Gastrocnemius medialis (tissue), 4 donors: ENCODE results near the gene MRPS31. TPM values are rescaled to one million over a fixed set of nuclear protein-coding genes. Genes with fewer than 3 reads are reported as not detected.
A peak's percentile ranks its signal among the peaks of the same experiment; 100 is the strongest.

Source experiments
- ATAC-seq, 2 donors: fragments of 150-250 bp; one replicate each; pipeline ENCODE4 v1.9.1; 2016
- DNase-seq, 2 donors: peaks; one replicate each; pipeline ENCODE4 v3.0.0-alpha.2; 2019
- H3K27ac ChIP-seq, 4 donors: fragments of 200-600 bp; sonication (generic); 1 replicate in 1 of 4; 2 replicates in 3 of 4; pipeline ENCODE4 v1.5.1; 2016 to 2018; ENCODE audit warnings: mild to moderate bottlenecking in 2 of 4, moderate library complexity in 1 of 4
- H3K27me3 ChIP-seq, 3 donors: fragments of 200-600 bp; sonication (generic) in 2 of 3; 1 replicate in 1 of 3; 2 replicates in 2 of 3; pipeline versions ENCODE4 v1.5.1 to v1.6.0; 2016 to 2019; ENCODE audit warnings: mild to moderate bottlenecking in 1 of 3, moderate library complexity in 1 of 3
- H3K36me3 ChIP-seq, 2 donors: fragments of 200-600 bp; sonication (generic) in 1 of 2; one replicate each; pipeline ENCODE4 v1.5.1; 2017 to 2018
- H3K4me1 ChIP-seq, 2 donors: fragments of 200-600 bp; sonication (generic) in 1 of 2; one replicate each; pipeline ENCODE4 v1.5.1; 2016 to 2017; ENCODE audit warnings: mild to moderate bottlenecking in 2 of 2
- H3K4me3 ChIP-seq, 4 donors: fragments of 200-600 bp; sonication (generic) in 3 of 4; 1 replicate in 1 of 4; 2 replicates in 3 of 4; pipeline ENCODE4 v1.5.1; 2016 to 2019; ENCODE audit warnings: mild to moderate bottlenecking in 2 of 4
- H3K9me3 ChIP-seq, 3 donors: fragments of 200-600 bp; sonication (generic) in 2 of 3; 1 replicate in 1 of 3; 2 replicates in 2 of 3; pipeline ENCODE4 v1.5.1; 2016 to 2019
- POLR2A ChIP-seq, 2 donors: fragments of 450-650 bp; IDR thresholded peaks; one replicate each; pipeline ENCODE4 v1.6.1; 2017; ENCODE audit warnings: antibody characterized with exemption in 2 of 2, mild to moderate bottlenecking in 2 of 2, moderate library complexity in 2 of 2
- in situ Hi-C, 4 donors: fragments of 200-750 bp; cut with MboI; loops; one replicate each; pipeline versions ENCODE4 v1.15.0 to v1.8.0; 2017; ENCODE audit warnings: low sequenced_read_pairs in 4 of 4
- intact Hi-C: fragments of 100-400 bp; cut with DNase I; formaldehyde crosslinking; loops from one replicate; pipeline ENCODE4 v1.15.1; 2023; ENCODE audit warnings: low total_unique reads
- total RNA-seq, 4 donors: library from RNA; depleted of rRNA; stranded (reverse); fragments of >200 nt; gene quantifications; one replicate each; pipeline versions ENCODE4 v1.1.0 to v1.2.3, GENCODE V29; 2016
- TF ChIP-seq, protein P1 (sequence below), 5 experiments: fragments of 450-650 bp in 3 of 5; fragments of 200-600 bp in 2 of 5; sonication (generic) in 2 of 5; IDR thresholded peaks in 4 of 5; conservative IDR thresholded peaks in 1 of 5; 1 replicate in 4 of 5; 2 replicates in 1 of 5; pipeline ENCODE4 v1.5.1; 2016 to 2019; ENCODE audit warnings: antibody characterized with exemption in 5 of 5, mild to moderate bottlenecking in 3 of 5, moderate library complexity in 3 of 5

The MRPS31 gene
- total RNA-seq, 4 donors from 2014 or later, result 21.0 to 29.5 (median 24.8) TPM

DNA sequence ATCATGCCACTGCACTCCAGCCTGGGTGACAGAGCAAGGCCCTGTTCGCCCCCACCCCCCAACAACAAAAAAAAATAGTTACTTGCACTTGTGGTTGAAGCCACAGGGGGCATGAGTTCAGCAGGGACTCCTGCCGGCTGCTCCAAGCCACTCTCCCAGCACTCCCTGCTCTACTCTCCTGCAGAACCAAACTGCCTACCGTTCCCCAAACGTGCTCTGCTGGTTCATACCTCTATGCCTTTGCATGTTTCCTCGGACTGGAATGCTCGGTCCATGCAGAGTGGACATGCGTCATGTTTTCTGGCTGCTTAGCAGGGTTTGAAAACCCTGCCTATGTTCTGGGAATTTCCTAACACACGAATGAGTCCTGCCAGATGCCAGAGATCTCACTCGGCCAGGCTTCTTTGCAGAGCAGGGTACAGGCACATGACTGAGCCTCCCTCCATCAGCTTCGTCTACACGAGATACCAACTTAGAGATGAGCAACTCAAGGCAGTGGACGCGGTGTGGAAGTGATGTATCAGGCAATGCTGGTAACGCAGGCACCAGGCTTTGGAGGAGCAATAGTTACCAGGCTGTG lies 9.9 kb upstream of the MRPS31 start:
- TF ChIP-seq, protein P1, sequence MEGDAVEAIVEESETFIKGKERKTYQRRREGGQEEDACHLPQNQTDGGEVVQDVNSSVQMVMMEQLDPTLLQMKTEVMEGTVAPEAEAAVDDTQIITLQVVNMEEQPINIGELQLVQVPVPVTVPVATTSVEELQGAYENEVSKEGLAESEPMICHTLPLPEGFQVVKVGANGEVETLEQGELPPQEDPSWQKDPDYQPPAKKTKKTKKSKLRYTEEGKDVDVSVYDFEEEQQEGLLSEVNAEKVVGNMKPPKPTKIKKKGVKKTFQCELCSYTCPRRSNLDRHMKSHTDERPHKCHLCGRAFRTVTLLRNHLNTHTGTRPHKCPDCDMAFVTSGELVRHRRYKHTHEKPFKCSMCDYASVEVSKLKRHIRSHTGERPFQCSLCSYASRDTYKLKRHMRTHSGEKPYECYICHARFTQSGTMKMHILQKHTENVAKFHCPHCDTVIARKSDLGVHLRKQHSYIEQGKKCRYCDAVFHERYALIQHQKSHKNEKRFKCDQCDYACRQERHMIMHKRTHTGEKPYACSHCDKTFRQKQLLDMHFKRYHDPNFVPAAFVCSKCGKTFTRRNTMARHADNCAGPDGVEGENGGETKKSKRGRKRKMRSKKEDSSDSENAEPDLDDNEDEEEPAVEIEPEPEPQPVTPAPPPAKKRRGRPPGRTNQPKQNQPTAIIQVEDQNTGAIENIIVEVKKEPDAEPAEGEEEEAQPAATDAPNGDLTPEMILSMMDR (IDR thresholded peaks at IDR 0.05 in 4 of 5, conservative IDR thresholded peaks at IDR 0.05 in 1 of 5), result no peak
- intact Hi-C loops, result no loop called here
- Histone ChIP-seq H3K27ac (no peak overlapping the region), H3K4me1 (peaks cover 0 to 2% of the 10 kb centered on the region in 2 donors), H3K9me3 (no peaks in the 10 kb centered on the region), H3K4me3 (no peak overlapping the region), H3K36me3 (no peaks in the 10 kb centered on the region), H3K27me3 (no peaks in the 10 kb centered on the region)
- ATAC-seq (no peak), DNase-seq (no peak)
- in situ Hi-C loops, result loop anchor here in 1 of 4 donors (25.0 kb wide), 1 partner anchor 281 kb away; the partner anchor contains the start of gene WBP4

DNA sequence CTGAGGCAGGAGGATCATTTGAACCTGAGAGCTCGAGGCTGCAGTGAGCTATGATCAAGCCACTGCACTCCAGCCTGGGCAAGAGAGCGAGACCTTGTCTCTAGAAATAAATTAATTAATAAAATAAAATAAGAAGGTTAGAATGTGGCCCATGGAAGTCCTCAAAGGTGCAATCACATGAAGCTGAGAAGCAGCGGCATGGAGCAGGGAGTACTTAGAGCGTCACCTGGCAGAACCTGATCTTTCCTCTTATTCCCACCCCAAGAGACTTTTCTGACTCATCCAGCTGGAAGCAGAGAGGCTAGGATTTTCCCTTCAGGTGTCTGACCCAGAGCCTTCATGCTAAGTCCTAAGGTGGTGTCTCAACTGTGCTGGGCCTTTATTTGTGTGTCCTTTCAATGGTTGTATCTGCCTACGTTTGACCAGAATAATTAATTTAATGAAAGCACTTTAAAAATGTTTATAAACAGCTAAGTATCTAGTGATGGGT lies 8.9 kb upstream of the MRPS31 start:
- H3K27ac ChIP-seq, result no peak overlapping the region
- H3K36me3 ChIP-seq, result no peaks in the 10 kb centered on the region
- in situ Hi-C loops, result loop anchor here in 1 of 4 donors (25.0 kb wide), 1 partner anchor 282 kb away; the partner anchor contains the start of gene WBP4
- no peak overlapping the region for H3K4me3 ChIP-seq
- H3K27me3 ChIP-seq, result no peaks in the 10 kb centered on the region
- DNase-seq (no peak), ATAC-seq (no peak)
- H3K4me1 ChIP-seq, result peaks cover 0 to 2% of the 10 kb centered on the region in 2 donors
- intact Hi-C loops, result no loop called here
- H3K9me3 ChIP-seq, result no peaks in the 10 kb centered on the region
- TF ChIP-seq POLR2A (IDR thresholded peaks at IDR 0.05), result no peak
- TF ChIP-seq, protein P1 (IDR thresholded peaks at IDR 0.05 in 4 of 5, conservative IDR thresholded peaks at IDR 0.05 in 1 of 5), result no peak

DNA sequence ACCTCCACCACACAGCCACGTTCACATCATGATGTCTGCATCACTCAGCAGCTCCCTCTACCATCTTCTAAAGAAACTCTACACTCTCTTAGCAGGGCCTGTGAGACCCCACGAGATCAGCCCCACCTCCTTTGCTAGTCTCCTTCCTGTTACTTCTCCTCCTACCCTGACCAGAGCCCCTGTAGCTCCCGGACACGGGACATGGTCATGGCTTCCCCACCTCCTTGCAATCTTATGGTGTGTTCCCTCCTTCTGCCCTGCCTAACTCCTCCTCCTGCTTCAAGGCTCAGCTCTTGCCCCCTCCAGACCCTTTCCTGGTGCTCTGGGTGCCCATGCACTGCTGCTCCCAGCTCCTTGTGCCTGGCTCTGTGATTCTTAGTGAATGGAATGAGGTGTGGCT lies 8.1 kb upstream of the MRPS31 start:
- DNase-seq, result no peak
- no peak for ATAC-seq
- Histone ChIP-seq H3K9me3 (no peaks in the 10 kb centered on the region), H3K4me1 (peaks cover 0 to 2% of the 10 kb centered on the region in 2 donors), H3K27me3 (no peaks in the 10 kb centered on the region), H3K27ac (no peak overlapping the region), H3K36me3 (no peaks in the 10 kb centered on the region), H3K4me3 (no peak overlapping the region)
- intact Hi-C loops (no loop called here), in situ Hi-C loops (loop anchor here in 1 of 4 donors (25.0 kb wide), 1 partner anchor 283 kb away; the partner anchor contains the start of gene WBP4)
- TF ChIP-seq POLR2A (IDR thresholded peaks at IDR 0.05), result no peak
- TF ChIP-seq, protein P1 (IDR thresholded peaks at IDR 0.05 in 4 of 5, conservative IDR thresholded peaks at IDR 0.05 in 1 of 5), result no peak

DNA sequence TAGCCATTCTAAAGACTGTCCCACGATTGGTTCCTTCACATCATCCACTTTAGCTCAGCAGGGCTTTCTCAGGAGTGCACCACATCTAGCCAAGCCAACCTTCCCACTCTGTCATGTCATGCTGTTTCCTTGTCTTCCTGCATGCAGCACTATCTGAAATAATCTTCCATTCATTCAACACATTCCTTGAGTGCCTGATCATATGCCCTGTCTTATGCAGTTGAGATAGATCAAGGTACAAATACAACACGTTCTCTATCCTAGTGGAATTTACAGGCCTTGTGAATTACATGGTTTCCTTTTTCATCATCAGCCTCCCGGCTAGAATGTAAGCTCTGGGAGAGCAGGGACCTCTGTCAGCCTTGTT lies 6.8 kb upstream of the MRPS31 start:
- peak in 1 of 2 donors; percentile 14 for ATAC-seq

More for the DNA sequence above, 6.8 kb upstream of the MRPS31 start:
- in situ Hi-C loops, result loop anchor here in 1 of 4 donors (25.0 kb wide), 1 partner anchor 285 kb away; the partner anchor contains the start of gene WBP4
- Histone ChIP-seq H3K4me1 (peaks cover 0 to 2% of the 10 kb centered on the region in 2 donors), H3K4me3 (no peak overlapping the region), H3K9me3 (no peaks in the 10 kb centered on the region), H3K27me3 (no peaks in the 10 kb centered on the region), H3K27ac (no peak overlapping the region), H3K36me3 (no peaks in the 10 kb centered on the region)
- no peak for TF ChIP-seq POLR2A (IDR thresholded peaks at IDR 0.05)
- TF ChIP-seq, protein P1 (IDR thresholded peaks at IDR 0.05 in 4 of 5, conservative IDR thresholded peaks at IDR 0.05 in 1 of 5), result no peak
- no peak for DNase-seq
- intact Hi-C loops, result loop anchor here (1.0 kb wide), 1 partner anchor 1093 kb away; no protein-coding TSS in a partner anchor
